ENCODE results near the gene ARAP1.

DNA sequence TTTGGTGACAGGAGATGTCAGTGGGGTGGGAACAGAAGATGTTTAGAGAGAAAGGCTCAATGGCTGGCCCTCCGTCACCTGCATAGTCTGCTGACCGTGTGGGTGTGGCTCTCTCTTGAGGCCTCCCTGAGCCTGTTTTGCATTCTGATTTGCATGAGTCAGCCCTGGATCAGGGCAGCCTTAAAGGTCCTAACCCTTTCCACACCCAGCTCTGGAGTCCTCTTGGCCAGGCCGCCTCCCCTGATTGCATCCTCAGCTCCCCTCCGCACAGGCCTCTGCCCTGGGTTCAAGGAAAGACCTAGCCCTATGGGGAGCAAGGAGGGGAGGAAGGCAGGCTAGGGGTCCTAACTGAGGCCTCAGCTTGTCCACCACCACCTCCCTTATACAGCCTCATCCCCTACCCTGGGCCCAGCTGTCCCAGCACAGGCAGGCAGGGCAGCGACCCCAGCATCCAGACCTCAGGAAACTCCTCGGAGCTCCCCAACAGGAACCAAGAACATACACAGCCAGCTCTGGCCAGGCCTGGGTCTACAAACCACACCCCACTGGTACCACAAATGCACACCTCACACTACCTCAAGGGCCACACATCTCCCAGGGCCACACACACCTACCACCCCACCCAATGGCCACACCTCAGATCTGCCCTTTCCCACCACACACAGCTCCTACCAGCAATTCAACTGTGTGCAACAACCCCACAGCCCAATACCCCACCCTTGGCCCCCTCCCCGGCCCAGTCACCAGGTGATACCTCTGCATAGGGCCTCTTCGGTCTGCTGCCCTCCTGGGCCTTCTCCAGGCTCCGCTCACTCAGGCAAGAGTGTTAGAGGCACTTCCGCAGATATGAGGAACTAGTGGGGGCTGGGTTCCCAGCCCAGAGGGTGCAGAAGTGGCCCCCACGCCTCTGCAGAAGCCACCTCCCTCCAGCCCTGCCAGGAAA lies 13.7 kb downstream of the ARAP1 start:
- TF ChIP-seq SUZ12 (IDR thresholded peaks at IDR 0.05; ENCODE audit: extremely low read depth, insufficient read depth, insufficient read length) (no peak), ZNF274 (IDR thresholded peaks at IDR 0.05; ENCODE audit: low read depth, low read length) (no peak)
